Stimulated activated naive CD8-positive, alpha-beta T cell treated with anti-CD3 and anti-CD28 coated beads, Interleukin-15, Interleukin-2, amounts not matched to agents 100 ng/mL and 50 ng/mL, for 24 hours (primary cell): ENCODE measurements around the gene TBX3.
"Not testable (repeated sequence)": the region's sequence is repeated elsewhere in the genome, so short reads cannot be mapped to it uniquely, and the experiment has no call there.

ENCODE experiments used
- H3K27ac Mint-ChIP-seq: one replicate; pipeline ENCODE4 v1.8.0; 2021; ENCODE audit warnings: mild to moderate bottlenecking, mixed read lengths
- H3K27me3 Mint-ChIP-seq: one replicate; pipeline ENCODE4 v1.8.0; 2021; ENCODE audit warnings: mixed read lengths
- H3K36me3 Mint-ChIP-seq: one replicate; pipeline ENCODE4 v1.8.0; 2021; ENCODE audit warnings: low read depth, mixed read lengths
- H3K4me1 Mint-ChIP-seq: one replicate; pipeline ENCODE4 v1.8.0; 2021; ENCODE audit warnings: low read depth, mixed read lengths
- H3K4me3 Mint-ChIP-seq: one replicate; pipeline ENCODE4 v1.8.0; 2021; ENCODE audit warnings: mild to moderate bottlenecking, mixed read lengths
- H3K9me3 Mint-ChIP-seq: one replicate; pipeline ENCODE4 v1.8.0; 2021; ENCODE audit warnings: mixed read lengths

TBX3 gene

DNA sequence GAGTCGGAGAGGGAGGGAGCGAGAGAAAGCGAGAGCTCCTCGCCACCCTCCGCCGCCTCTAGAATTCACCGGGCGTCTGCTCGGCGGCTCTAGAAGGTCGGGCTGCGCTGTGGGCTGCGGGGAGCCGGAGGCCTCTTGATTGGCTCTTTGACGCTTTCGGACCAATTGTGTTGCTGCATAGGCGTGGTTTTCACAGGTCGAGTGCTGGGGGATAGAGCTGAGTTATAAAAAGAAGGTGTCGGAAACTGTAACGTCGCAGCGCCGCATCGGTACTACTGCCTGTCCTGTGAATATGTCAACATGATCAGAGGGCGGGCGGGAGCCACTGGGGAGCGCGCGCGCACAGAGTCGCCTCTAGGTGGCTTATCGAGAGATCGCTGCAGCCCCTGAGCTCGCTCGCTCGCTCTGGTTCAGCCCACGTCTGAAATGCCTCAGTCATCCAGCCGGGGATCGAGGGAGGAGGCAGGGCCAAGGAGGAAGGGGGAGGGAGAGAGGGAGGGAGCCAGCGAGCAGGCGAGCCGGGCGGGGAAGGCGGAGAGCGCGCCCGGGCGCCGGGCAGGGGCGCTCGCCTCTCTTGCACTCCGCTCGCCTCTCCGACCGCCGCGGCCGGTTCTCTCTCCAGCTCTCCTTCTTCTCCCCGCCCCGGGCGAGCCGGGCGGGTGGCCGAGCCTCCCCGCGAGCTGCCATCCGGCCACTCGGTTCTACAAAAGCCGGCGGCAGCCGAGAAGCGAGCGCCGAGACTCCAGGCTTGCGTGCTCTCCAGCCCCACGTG lies at the start of gene TBX3:
TSS of gene TBX3 (minus strand) at position 78 of the 772 bp plus-strand sequence. CDS start 975 bp downstream, outside the sequence.
- peaks cover 94% of the 10 kb centered on the region for H3K27me3 Mint-ChIP-seq
- H3K27ac Mint-ChIP-seq: no peak within 1 kb of the TSS
- H3K4me3 Mint-ChIP-seq: peak within 1 kb of the TSS; percentile 76
- H3K9me3 Mint-ChIP-seq: peaks cover 3% of the 10 kb centered on the region
- H3K36me3 Mint-ChIP-seq: peaks cover 4% of the 10 kb centered on the region
- H3K4me1 Mint-ChIP-seq: peaks cover 25% of the 10 kb centered on the region

- H3K4me3 Mint-ChIP-seq: no peak overlapping the region
- H3K27ac Mint-ChIP-seq: no peak overlapping the region
- no peaks in the 10 kb centered on the region for H3K4me1 Mint-ChIP-seq
- peaks cover 31% of the 10 kb centered on the region for H3K27me3 Mint-ChIP-seq
- H3K9me3 Mint-ChIP-seq: no peaks in the 10 kb centered on the region
- no peaks in the 10 kb centered on the region for H3K36me3 Mint-ChIP-seq
These were observed 48.6 kb upstream of the TBX3 start for GRCh38 chr12:114732426-114733030.

GRCh38 chr12:114729731-114730130 lies 45.8 kb upstream of the TBX3 start:
- Mint-ChIP-seq H3K4me3 (no peak overlapping the region), H3K4me1 (no peaks in the 10 kb centered on the region), H3K27me3 (peaks cover 9% of the 10 kb centered on the region), H3K27ac (no peak overlapping the region), H3K36me3 (no peaks in the 10 kb centered on the region), H3K9me3 (no peaks in the 10 kb centered on the region)

DNA sequence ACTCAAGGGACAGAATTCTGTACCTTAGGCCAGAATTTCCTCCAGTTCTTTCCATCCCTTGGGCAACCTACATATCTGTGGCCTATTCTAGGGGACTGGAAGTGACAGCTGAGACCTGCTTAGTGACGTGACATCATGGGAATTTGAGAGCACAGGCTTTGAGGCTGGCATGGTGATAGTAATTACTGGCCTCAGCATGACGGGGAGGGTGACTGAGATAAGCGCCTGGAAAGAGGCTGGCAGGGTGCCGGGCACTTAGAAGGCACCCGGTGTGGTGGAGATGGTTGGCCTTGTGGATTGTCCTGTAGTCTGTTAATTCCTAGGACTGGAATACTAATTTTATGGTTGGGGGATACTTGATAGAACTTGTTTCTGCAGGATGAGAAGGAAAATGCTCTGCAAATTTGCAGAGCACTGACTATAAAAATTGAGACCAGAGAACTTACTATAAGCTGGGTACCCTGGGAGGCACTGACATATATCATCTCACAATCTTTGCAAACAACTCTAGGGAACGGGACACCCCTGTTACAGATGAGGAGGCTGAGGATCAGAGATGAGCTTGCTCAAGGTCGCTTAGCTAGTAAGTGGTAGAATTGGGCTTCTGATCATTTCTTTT lies 42.2 kb upstream of the TBX3 start:
- no peaks in the 10 kb centered on the region for H3K36me3 Mint-ChIP-seq
- no peaks in the 10 kb centered on the region for H3K4me1 Mint-ChIP-seq
- H3K27me3 Mint-ChIP-seq: no peaks in the 10 kb centered on the region
- no peaks in the 10 kb centered on the region for H3K9me3 Mint-ChIP-seq
- H3K27ac Mint-ChIP-seq: no peak overlapping the region
- no peak overlapping the region for H3K4me3 Mint-ChIP-seq

DNA sequence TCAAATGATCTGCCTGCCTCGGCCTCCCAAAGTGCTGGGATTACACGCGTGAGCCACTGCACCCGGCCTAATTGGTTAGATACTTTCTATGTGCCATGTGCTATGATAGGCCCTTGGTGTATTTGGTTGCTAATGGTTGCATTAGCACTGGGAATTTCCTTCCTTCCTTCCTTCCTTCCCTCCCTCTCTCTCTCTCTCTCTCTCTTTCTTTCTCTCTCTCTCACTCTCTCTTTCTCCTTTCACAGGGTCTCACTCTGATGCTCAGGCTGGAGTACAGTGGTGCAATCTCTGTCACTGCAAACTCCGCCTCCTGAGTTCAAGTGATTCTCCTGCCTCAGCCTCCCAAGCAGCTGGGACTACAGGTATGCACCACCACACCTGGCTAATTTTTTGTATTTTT lies 38.2 kb upstream of the TBX3 start:
- not testable (repeated sequence) for H3K4me3 Mint-ChIP-seq

GRCh38 chr12:114721266-114721665 lies 37.3 kb upstream of the TBX3 start:
- Mint-ChIP-seq H3K4me1 (no peaks in the 10 kb centered on the region), H3K27ac (no peak overlapping the region), H3K9me3 (no peaks in the 10 kb centered on the region), H3K27me3 (peaks cover 5% of the 10 kb centered on the region), H3K4me3 (no peak overlapping the region), H3K36me3 (no peaks in the 10 kb centered on the region)

More for the DNA sequence above, 38.2 kb upstream of the TBX3 start:
- not testable (repeated sequence) for H3K27ac Mint-ChIP-seq, H3K9me3 Mint-ChIP-seq, H3K36me3 Mint-ChIP-seq, H3K27me3 Mint-ChIP-seq, H3K4me1 Mint-ChIP-seq

GRCh38 chr12:114713466-114714215 lies 29.7 kb upstream of the TBX3 start:
- Mint-ChIP-seq H3K9me3 (peaks cover 4% of the 10 kb centered on the region), H3K27me3 (peaks cover 18% of the 10 kb centered on the region), H3K4me1 (no peaks in the 10 kb centered on the region), H3K27ac (no peak overlapping the region), H3K36me3 (peaks cover 4% of the 10 kb centered on the region), H3K4me3 (no peak overlapping the region)

- Mint-ChIP-seq H3K36me3 (peaks cover 4% of the 10 kb centered on the region), H3K9me3 (peaks cover 4% of the 10 kb centered on the region), H3K27ac (no peak overlapping the region), H3K4me1 (no peaks in the 10 kb centered on the region), H3K27me3 (peaks cover 15% of the 10 kb centered on the region), H3K4me3 (no peak overlapping the region)
These were observed 27.7 kb upstream of the TBX3 start for GRCh38 chr12:114711689-114712152.

- H3K4me3 Mint-ChIP-seq: no peak overlapping the region
- H3K27me3 Mint-ChIP-seq: peaks cover 19% of the 10 kb centered on the region
- no peaks in the 10 kb centered on the region for H3K4me1 Mint-ChIP-seq
- peaks cover 4% of the 10 kb centered on the region for H3K9me3 Mint-ChIP-seq
- no peak overlapping the region for H3K27ac Mint-ChIP-seq
- peaks cover 4% of the 10 kb centered on the region for H3K36me3 Mint-ChIP-seq
These were observed 26.2 kb upstream of the TBX3 start for GRCh38 chr12:114710151-114710550.

GRCh38 chr12:114709112-114709511 lies 25.1 kb upstream of the TBX3 start:
- Mint-ChIP-seq H3K9me3 (peaks cover 4% of the 10 kb centered on the region), H3K27me3 (peaks cover 21% of the 10 kb centered on the region)

GRCh38 chr12:114708598-114708997 lies 24.6 kb upstream of the TBX3 start:
- H3K4me3 Mint-ChIP-seq, H3K9me3 Mint-ChIP-seq, H3K27ac Mint-ChIP-seq, H3K36me3 Mint-ChIP-seq, H3K4me1 Mint-ChIP-seq: not testable (repeated sequence)
- H3K27me3 Mint-ChIP-seq: peaks cover 26% of the 10 kb centered on the region

More at GRCh38 chr12:114709112-114709511, 25.1 kb upstream of the TBX3 start:
- H3K27ac Mint-ChIP-seq: no peak overlapping the region
- no peaks in the 10 kb centered on the region for H3K4me1 Mint-ChIP-seq
- no peaks in the 10 kb centered on the region for H3K36me3 Mint-ChIP-seq
- no peak overlapping the region for H3K4me3 Mint-ChIP-seq

DNA sequence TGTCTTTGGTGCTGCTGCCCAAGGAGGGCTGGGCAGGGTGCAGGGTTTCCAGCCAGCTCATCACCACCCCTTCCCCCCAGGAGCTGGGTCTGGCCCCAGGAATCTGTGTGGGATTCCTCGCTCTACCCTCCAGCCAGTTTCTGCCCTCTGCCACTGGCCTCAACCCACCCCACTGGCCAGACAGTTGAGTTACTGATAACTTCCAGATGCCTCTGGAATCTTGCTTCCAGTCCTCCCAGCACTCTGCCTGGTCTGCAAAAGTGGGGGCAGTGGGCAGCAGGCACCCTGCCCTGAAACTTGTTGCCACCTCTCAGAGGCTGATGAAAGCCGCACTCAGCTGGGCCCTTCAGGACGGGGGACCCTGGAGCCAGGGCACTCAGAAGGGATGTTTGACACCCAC lies 20.1 kb upstream of the TBX3 start:
- no peaks in the 10 kb centered on the region for H3K36me3 Mint-ChIP-seq

DNA sequence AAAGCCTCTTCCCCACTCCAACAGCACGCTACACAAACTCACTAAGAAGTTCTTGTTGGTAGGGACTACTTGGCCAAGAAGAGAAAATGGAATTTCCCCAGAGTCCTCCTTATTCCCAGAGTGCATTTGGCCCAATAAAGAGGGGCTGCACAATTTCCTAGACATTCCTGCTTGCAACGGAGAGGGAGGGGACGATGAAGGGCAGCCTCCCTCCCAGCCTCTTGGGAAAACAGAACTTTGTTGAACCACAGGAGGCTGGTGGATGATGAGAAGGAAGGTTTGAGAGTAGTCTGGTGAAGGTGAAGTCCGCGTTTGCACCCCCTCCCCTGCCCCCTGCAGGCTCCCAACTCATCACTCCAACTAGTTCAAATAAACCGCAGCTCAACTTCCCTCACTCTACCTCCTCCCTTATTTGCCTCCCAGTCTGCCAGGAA lies 19.1 kb upstream of the TBX3 start:
- H3K36me3 Mint-ChIP-seq: no peaks in the 10 kb centered on the region
- no peak overlapping the region for H3K4me3 Mint-ChIP-seq
- H3K27ac Mint-ChIP-seq: no peak overlapping the region
- H3K27me3 Mint-ChIP-seq: peaks cover 64% of the 10 kb centered on the region
- H3K9me3 Mint-ChIP-seq: no peaks in the 10 kb centered on the region
- no peaks in the 10 kb centered on the region for H3K4me1 Mint-ChIP-seq

More for the DNA sequence above, 20.1 kb upstream of the TBX3 start:
- no peaks in the 10 kb centered on the region for H3K4me1 Mint-ChIP-seq
- H3K9me3 Mint-ChIP-seq: no peaks in the 10 kb centered on the region
- no peak overlapping the region for H3K27ac Mint-ChIP-seq
- H3K4me3 Mint-ChIP-seq: no peak overlapping the region
- peaks cover 56% of the 10 kb centered on the region for H3K27me3 Mint-ChIP-seq

GRCh38 chr12:114702462-114702861 lies 18.5 kb upstream of the TBX3 start:
- H3K4me3 Mint-ChIP-seq: no peak overlapping the region
- no peaks in the 10 kb centered on the region for H3K36me3 Mint-ChIP-seq
- H3K4me1 Mint-ChIP-seq: no peaks in the 10 kb centered on the region
- H3K27ac Mint-ChIP-seq: no peak overlapping the region
- H3K27me3 Mint-ChIP-seq: peaks cover 70% of the 10 kb centered on the region
- no peaks in the 10 kb centered on the region for H3K9me3 Mint-ChIP-seq

GRCh38 chr12:114701553-114701952 lies 17.6 kb upstream of the TBX3 start:
- H3K27ac Mint-ChIP-seq: no peak overlapping the region
- no peaks in the 10 kb centered on the region for H3K4me1 Mint-ChIP-seq
- no peak overlapping the region for H3K4me3 Mint-ChIP-seq
- no peaks in the 10 kb centered on the region for H3K9me3 Mint-ChIP-seq
- no peaks in the 10 kb centered on the region for H3K36me3 Mint-ChIP-seq
- H3K27me3 Mint-ChIP-seq: peaks cover 79% of the 10 kb centered on the region
